GM10847 (cell line): ENCODE data around the gene TRMT112.

Source experiments
- POLR2A ChIP-seq: IDR thresholded peaks from 2 replicates; pipeline ENCODE4 v1.6.1; 2011; ENCODE audit not compliant: insufficient read length; ENCODE audit errors: extremely low read depth

TRMT112 gene

GRCh38 chr11:64341851-64342791, 24.8 kb upstream of the TRMT112 start:
- TF ChIP-seq POLR2A, result no peak

- no peak for TF ChIP-seq POLR2A
Measured at GRCh38 chr11:64341429-64341828, 24.1 kb upstream of the TRMT112 start.

- peak; percentile 56 for TF ChIP-seq POLR2A
Measured at GRCh38 chr11:64340671-64341335, 23.4 kb upstream of the TRMT112 start.

- peak; percentile 63 for TF ChIP-seq POLR2A
Measured at GRCh38 chr11:64339754-64340408, 22.5 kb upstream of the TRMT112 start, which contains the start of gene CCDC88B. CCDC88B (plus strand) TSS chr11:64340204; CDS start chr11:64340267, 63 bp downstream.

- TF ChIP-seq POLR2A, result no peak
Measured at GRCh38 chr11:64339286-64339685, 21.9 kb upstream of the TRMT112 start.

GRCh38 chr11:64338716-64339115, 21.4 kb upstream of the TRMT112 start:
- no peak for TF ChIP-seq POLR2A

- no peak for TF ChIP-seq POLR2A
Measured at GRCh38 chr11:64337538-64338249, 20.3 kb upstream of the TRMT112 start.

GRCh38 chr11:64334764-64335735, 17.7 kb upstream of the TRMT112 start:
- TF ChIP-seq POLR2A, result no peak

GRCh38 chr11:64333556-64333955, 16.2 kb upstream of the TRMT112 start:
- TF ChIP-seq POLR2A, result no peak

- no peak for TF ChIP-seq POLR2A
Measured at GRCh38 chr11:64331569-64332371, 14.4 kb upstream of the TRMT112 start.

GRCh38 chr11:64330888-64331287, 13.5 kb upstream of the TRMT112 start:
- no peak for TF ChIP-seq POLR2A

- TF ChIP-seq POLR2A, result no peak
Measured at GRCh38 chr11:64327993-64328392, 10.6 kb upstream of the TRMT112 start.

GRCh38 chr11:64327375-64327774, 10.0 kb upstream of the TRMT112 start:
- TF ChIP-seq POLR2A, result no peak

GRCh38 chr11:64324692-64325469, 7.5 kb upstream of the TRMT112 start:
- no peak for TF ChIP-seq POLR2A
